PC-3 (cell line): ENCODE results near the gene SPACA4. TPM values are rescaled to one million over a fixed set of nuclear protein-coding genes. Genes with fewer than 3 reads are reported as not detected.

ENCODE experiments used
- ATAC-seq: fragments of 200-7000 bp; cut with Tn5 transposase; 2 replicates; pipeline ENCODE4 v1.9.1; 2020; ENCODE audit warnings: mild to moderate bottlenecking, moderate library complexity
- Bru-seq: library from RNA; stranded (reverse); fragments of 400-500 nt; gene quantifications from one replicate; lab custom pipeline; 2021; lab: Mats Ljungman, UMichigan
- BruChase-seq, 2 experiments: library from RNA; stranded (reverse); fragments of 400-500 nt; gene quantifications; one replicate each; lab custom pipeline; 2021; lab: Mats Ljungman, UMichigan
- BruUV-seq: library from RNA; stranded (reverse); fragments of 400-500 nt; replicated peaks from 2 replicates; lab custom pipeline; 2021; lab: Mats Ljungman, UMichigan
- CTCF ChIA-PET: fragments of 300-600 bp; sonication (Branson Sonifier 250); formaldehyde crosslinking; loops from one replicate; lab custom pipeline; 2022; ENCODE audit warnings: antibody characterized with exemption; lab: Charles Lee
- POLR2A ChIA-PET: fragments of 300-600 bp; sonication (Branson Sonifier 250); formaldehyde crosslinking; loops from one replicate; lab custom pipeline; 2022; ENCODE audit warnings: antibody characterized with exemption; ENCODE audit not compliant: unreplicated experiment; lab: Charles Lee
- DNase-seq: peaks from one replicate; pipeline ENCODE4 v3.0.0-alpha.2; 2015
- H2AFZ ChIP-seq: fragments of 300-600 bp; sonication (generic); 2 replicates; pipeline ENCODE4 v1.6.0; 2016; ENCODE audit warnings: antibody characterized with exemption, low read length
- H3F3A ChIP-seq: fragments of 300-600 bp; sonication (generic); one replicate; pipeline ENCODE4 v1.6.0; 2017; ENCODE audit warnings: antibody characterized with exemption, low read length, control low read depth, mild to moderate bottlenecking; ENCODE audit not compliant: unreplicated experiment
- H3K27ac ChIP-seq: fragments of 300-600 bp; sonication (generic); 2 replicates; pipeline ENCODE4 v1.5.1; 2016; ENCODE audit warnings: mild to moderate bottlenecking, low read length
- H3K27me3 ChIP-seq: fragments of 300-600 bp; sonication (generic); 2 replicates; pipeline ENCODE4 v1.6.1; 2016; ENCODE audit warnings: low read length, mixed read lengths
- H3K36me3 ChIP-seq: fragments of 300-600 bp; sonication (generic); 2 replicates; pipeline ENCODE4 v1.6.1; 2016; ENCODE audit warnings: low read depth, mixed run types, low read length, mixed read lengths
- H3K4me1 ChIP-seq: fragments of 300-600 bp; sonication (generic); 2 replicates; pipeline ENCODE4 v1.5.1; 2016; ENCODE audit warnings: low read length; ENCODE audit not compliant: insufficient read depth
- H3K4me2 ChIP-seq: fragments of 300-600 bp; sonication (generic); 2 replicates; pipeline ENCODE4 v1.6.0; 2016; ENCODE audit warnings: low read length
- H3K4me3 ChIP-seq: fragments of 300-600 bp; sonication (generic); 2 replicates; pipeline ENCODE4 v1.5.1; 2016; ENCODE audit warnings: mild to moderate bottlenecking, low read length, mixed read lengths
- H3K79me2 ChIP-seq: fragments of 300-600 bp; sonication (generic); 2 replicates; pipeline ENCODE4 v1.6.1; 2017; ENCODE audit warnings: low read length, mixed read lengths
- H3K9ac ChIP-seq: fragments of 300-600 bp; sonication (generic); 2 replicates; pipeline ENCODE4 v1.6.0; 2016; ENCODE audit warnings: mild to moderate bottlenecking, low read length
- H3K9me2 ChIP-seq: fragments of 300-600 bp; sonication (generic); replicated peaks from 2 replicates; pipeline ENCODE4 v1.6.1; 2016; ENCODE audit warnings: mixed run types, low read length, mixed read lengths
- H3K9me3 ChIP-seq: fragments of 300-600 bp; sonication (generic); 2 replicates; pipeline ENCODE4 v1.6.1; 2016; ENCODE audit warnings: low read length, mixed read lengths
- H4K20me1 ChIP-seq: fragments of 300-600 bp; sonication (generic); 2 replicates; pipeline ENCODE4 v1.6.1; 2016; ENCODE audit warnings: low read length, mixed read lengths
- EZH2 ChIP-seq: fragments of 300-600 bp; sonication (generic); IDR thresholded peaks from one replicate; pipeline ENCODE4 v1.6.1; 2017; ENCODE audit warnings: antibody characterized with exemption, mild to moderate bottlenecking, low read length; ENCODE audit not compliant: unreplicated experiment
- EZH2phosphoT487 ChIP-seq: fragments of 300-600 bp; sonication (generic); IDR thresholded peaks from 2 replicates; pipeline ENCODE4 v1.6.1; 2018; ENCODE audit warnings: mild to moderate bottlenecking, antibody characterized with exemption, low read length, borderline replicate concordance
- intact Hi-C: fragments of 100-400 bp; cut with micrococcal nuclease; formaldehyde crosslinking; loops from 2 replicates; pipeline ENCODE4 v1.9.0; 2023
- long read RNA-seq: library from polyadenylated mRNA; unstranded; transcript quantifications from one replicate; pipeline ENCODE4 v2.0.0, GENCODE V29; 2021; ENCODE audit not compliant: unreplicated experiment
- total RNA-seq: library from RNA; depleted of rRNA; stranded (reverse); fragments of >200 nt; gene quantifications from 2 replicates; pipeline ENCODE4 v1.2.3, GENCODE V29; 2014; rRNA removed
- TF ChIP-seq, protein P1 (sequence below): fragments of 300-600 bp; sonication (generic); conservative IDR thresholded peaks from 2 replicates; pipeline ENCODE4 v1.5.1; 2017; ENCODE audit warnings: antibody characterized with exemption, low read depth, mild to moderate bottlenecking, low read length

The SPACA4 gene, protein sequence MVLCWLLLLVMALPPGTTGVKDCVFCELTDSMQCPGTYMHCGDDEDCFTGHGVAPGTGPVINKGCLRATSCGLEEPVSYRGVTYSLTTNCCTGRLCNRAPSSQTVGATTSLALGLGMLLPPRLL
- total RNA-seq, result not detected in 2 replicates
- Bru-seq, nascent RNA, result not detected
- not detected for BruChase-seq, experiment 1, labeled RNA remaining after a 6-hour chase
- percentile 23 among the genes with signal in this experiment for BruChase-seq, experiment 2, labeled RNA remaining after a 2-hour chase
- long read RNA-seq, result 0 reads

DNA sequence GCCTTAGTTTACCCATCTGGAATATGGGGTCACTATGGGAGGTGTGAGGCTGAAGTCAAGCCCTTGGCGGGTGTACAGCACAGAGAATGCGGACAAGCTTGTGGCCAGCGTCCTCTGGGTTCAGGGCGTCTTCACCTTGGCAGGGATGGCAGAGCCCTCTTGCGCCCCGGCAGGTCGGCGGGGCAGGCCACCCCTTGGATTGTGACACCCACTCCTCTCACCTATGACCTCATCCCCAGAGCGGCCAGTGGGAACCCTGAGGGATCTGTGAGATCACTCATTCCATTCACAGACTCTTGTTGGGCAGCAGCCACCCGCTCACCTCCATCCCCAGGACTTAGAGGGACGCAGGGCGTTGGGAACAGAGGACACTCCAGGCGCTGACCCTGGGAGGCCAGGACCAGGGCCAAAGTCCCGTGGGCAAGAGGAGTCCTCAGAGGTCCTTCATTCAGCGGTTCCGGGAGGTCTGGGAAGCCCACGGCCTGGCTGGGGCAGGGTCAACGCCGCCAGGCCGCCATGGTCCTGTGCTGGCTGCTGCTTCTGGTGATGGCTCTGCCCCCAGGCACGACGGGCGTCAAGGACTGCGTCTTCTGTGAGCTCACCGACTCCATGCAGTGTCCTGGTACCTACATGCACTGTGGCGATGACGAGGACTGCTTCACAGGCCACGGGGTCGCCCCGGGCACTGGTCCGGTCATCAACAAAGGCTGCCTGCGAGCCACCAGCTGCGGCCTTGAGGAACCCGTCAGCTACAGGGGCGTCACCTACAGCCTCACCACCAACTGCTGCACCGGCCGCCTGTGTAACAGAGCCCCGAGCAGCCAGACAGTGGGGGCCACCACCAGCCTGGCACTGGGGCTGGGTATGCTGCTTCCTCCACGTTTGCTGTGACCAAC, at the start of gene SPACA4:
SPACA4 (plus strand) TSS at position 280 of the 896 bp plus-strand sequence; CDS start at position 517, 237 bp downstream.
- Histone ChIP-seq H3K9me2 (no peaks in the 10 kb centered on the region), H3K36me3 (no peaks in the 10 kb centered on the region), H2AFZ (no peak within 1 kb of the TSS), H3K79me2 (no peaks in the 10 kb centered on the region), H3K4me3 (no peak within 1 kb of the TSS), H4K20me1 (no peaks in the 10 kb centered on the region), H3K27me3 (no peaks in the 10 kb centered on the region), H3K27ac (no peak within 1 kb of the TSS), H3K4me2 (no peak within 1 kb of the TSS), H3K9me3 (no peaks in the 10 kb centered on the region), H3K4me1 (no peaks in the 10 kb centered on the region), H3K9ac (no peak within 1 kb of the TSS), H3F3A (no peaks in the 10 kb centered on the region)
- ATAC-seq, result no peak
- intact Hi-C loops, result no loop called here
- TF ChIP-seq, protein P1, sequence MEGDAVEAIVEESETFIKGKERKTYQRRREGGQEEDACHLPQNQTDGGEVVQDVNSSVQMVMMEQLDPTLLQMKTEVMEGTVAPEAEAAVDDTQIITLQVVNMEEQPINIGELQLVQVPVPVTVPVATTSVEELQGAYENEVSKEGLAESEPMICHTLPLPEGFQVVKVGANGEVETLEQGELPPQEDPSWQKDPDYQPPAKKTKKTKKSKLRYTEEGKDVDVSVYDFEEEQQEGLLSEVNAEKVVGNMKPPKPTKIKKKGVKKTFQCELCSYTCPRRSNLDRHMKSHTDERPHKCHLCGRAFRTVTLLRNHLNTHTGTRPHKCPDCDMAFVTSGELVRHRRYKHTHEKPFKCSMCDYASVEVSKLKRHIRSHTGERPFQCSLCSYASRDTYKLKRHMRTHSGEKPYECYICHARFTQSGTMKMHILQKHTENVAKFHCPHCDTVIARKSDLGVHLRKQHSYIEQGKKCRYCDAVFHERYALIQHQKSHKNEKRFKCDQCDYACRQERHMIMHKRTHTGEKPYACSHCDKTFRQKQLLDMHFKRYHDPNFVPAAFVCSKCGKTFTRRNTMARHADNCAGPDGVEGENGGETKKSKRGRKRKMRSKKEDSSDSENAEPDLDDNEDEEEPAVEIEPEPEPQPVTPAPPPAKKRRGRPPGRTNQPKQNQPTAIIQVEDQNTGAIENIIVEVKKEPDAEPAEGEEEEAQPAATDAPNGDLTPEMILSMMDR, result no peak
- TF ChIP-seq EZH2 (no peak), EZH2phosphoT487 (no peak)
- no TSS peak for BruUV-seq
- CTCF ChIA-PET, result no interaction called here
- POLR2A ChIA-PET, result no interaction called here
- DNase-seq, result no peak

DNA sequence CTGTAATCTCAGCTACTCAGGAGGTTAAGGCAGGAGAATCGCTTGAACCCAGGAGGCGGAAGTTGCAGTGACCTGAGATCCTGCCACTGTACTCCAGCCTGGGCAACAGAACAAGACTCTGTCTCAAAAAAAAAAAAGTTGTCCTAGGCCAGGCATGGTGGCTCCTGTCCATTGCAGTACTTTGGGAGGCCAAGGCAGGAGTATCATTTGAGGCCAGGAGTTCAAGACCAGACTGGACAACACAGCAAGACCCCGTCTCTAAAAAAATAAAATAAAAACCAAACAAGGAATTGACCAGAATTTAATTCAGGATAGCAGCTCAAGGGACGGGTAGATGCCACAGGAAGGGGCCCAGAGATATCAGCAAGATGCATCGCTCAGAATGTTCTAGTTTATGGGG, 49.7 kb upstream of the SPACA4 start:
- ChIA-PET POLR2A (no interaction called here), CTCF (no interaction called here)
- intact Hi-C loops, result no loop called here
- Histone ChIP-seq H3K4me2 (no peak overlapping the region), H3K27me3 (no peaks in the 10 kb centered on the region), H3K4me1 (peaks cover 32% of the 10 kb centered on the region), H4K20me1 (no peaks in the 10 kb centered on the region), H3K4me3 (no peak overlapping the region), H2AFZ (no peak overlapping the region), H3K79me2 (no peaks in the 10 kb centered on the region), H3K9ac (no peak overlapping the region), H3K9me2 (no peaks in the 10 kb centered on the region), H3F3A (no peaks in the 10 kb centered on the region), H3K9me3 (no peaks in the 10 kb centered on the region), H3K27ac (peak overlapping the region; percentile 62), H3K36me3 (no peaks in the 10 kb centered on the region)
- TF ChIP-seq, protein P1, result no peak
- no peak for TF ChIP-seq EZH2
- no peak for TF ChIP-seq EZH2phosphoT487
- ATAC-seq, result no peak
- BruUV-seq, result no TSS peak
- DNase-seq, result no peak
